ENCODE data around the gene ABL1. TPM values are rescaled to one million over a fixed set of nuclear protein-coding genes. Genes with fewer than 3 reads are reported as not detected.

The ABL1 gene
- total RNA-seq, 1 experiment from 2014 or later, result 70.9 TPM

GRCh38 chr9:130930804-130931349, 95.8 kb downstream of the ABL1 start:
- DNase-seq (ENCODE audit: low read depth), result no peak

- no peak for DNase-seq (ENCODE audit: low read depth)
These were observed 96.6 kb downstream of the ABL1 start for GRCh38 chr9:130931508-130932254.

GRCh38 chr9:130932255-130933079, 97.4 kb downstream of the ABL1 start:
- no peak for DNase-seq (ENCODE audit: low read depth)

- DNase-seq (ENCODE audit: low read depth), result no peak
These were observed 98.3 kb downstream of the ABL1 start for GRCh38 chr9:130933114-130934046.

GRCh38 chr9:130934246-130934645, 99.2 kb downstream of the ABL1 start:
- DNase-seq (ENCODE audit: low read depth), result no peak

GRCh38 chr9:130934702-130935647, 99.9 kb downstream of the ABL1 start:
- no peak for DNase-seq (ENCODE audit: low read depth)

GRCh38 chr9:130935648-130936271, 100.7 kb downstream of the ABL1 start:
- no peak for DNase-seq (ENCODE audit: low read depth)

- peak; percentile 93 for DNase-seq (ENCODE audit: low read depth)
These were observed 101.4 kb downstream of the ABL1 start for GRCh38 chr9:130936285-130937117.

Other genes with a start within 250 kb of the ABL1 start
- not detected in 2 replicates for gene PRDM12, start 170.7 kb upstream of the ABL1 start, total RNA-seq (2014; rRNA removed)
- 39.3 and 44.0 TPM in 2 replicates for gene EXOSC2, start 141.5 kb upstream of the ABL1 start, total RNA-seq (2014; rRNA removed)
- not detected in 2 replicates for gene QRFP, start 61.6 kb downstream of the ABL1 start, total RNA-seq (2014; rRNA removed)
- gene FIBCD1, start 104.0 kb downstream of the ABL1 start, total RNA-seq (2014; rRNA removed), result 0.51 and 1.7 TPM in 2 replicates
- not detected in 2 replicates for gene LAMC3, start 173.9 kb downstream of the ABL1 start, total RNA-seq (2014; rRNA removed)